Skeletal muscle satellite cell (primary cell): ENCODE data around the gene SLC38A2. TPM values are rescaled to one million over a fixed set of nuclear protein-coding genes. Genes with fewer than 3 reads are reported as not detected.

Experiments
- H3K27me3 ChIP-seq: 2 replicates; pipeline ENCODE4 v1.7.0; 2013; ENCODE audit warnings: low read length; ENCODE audit not compliant: control insufficient read depth, insufficient read depth
- H3K36me3 ChIP-seq: 2 replicates; pipeline ENCODE4 v1.7.0; 2013; ENCODE audit warnings: mild to moderate bottlenecking, control low read depth, low read length; ENCODE audit not compliant: insufficient read depth
- H3K4me1 ChIP-seq: 2 replicates; pipeline ENCODE4 v1.7.0; 2013; ENCODE audit warnings: low read length; ENCODE audit not compliant: control insufficient read depth, insufficient read depth
- H3K4me2 ChIP-seq: 2 replicates; pipeline ENCODE4 v1.7.0; 2013; ENCODE audit warnings: mild to moderate bottlenecking, low read length
- H3K4me3 ChIP-seq: 2 replicates; pipeline ENCODE4 v1.7.0; 2013; ENCODE audit warnings: low read length
- H3K9ac ChIP-seq: 2 replicates; pipeline ENCODE4 v1.7.0; 2013; ENCODE audit warnings: mild to moderate bottlenecking, low read depth, low read length, moderate library complexity
- H3K9me3 ChIP-seq: replicated peaks from 2 replicates; pipeline ENCODE4 v1.7.0; 2013; ENCODE audit warnings: mild to moderate bottlenecking, control low read depth, low read length
- total RNA-seq: library from RNA; depleted of rRNA; stranded (reverse); fragments of >200 nt; gene quantifications from 2 replicates; pipeline ENCODE4 v1.2.3, GENCODE V29; 2012; rRNA removed

Gene SLC38A2
- total RNA-seq, result 329 and 451 TPM in 2 replicates

- Histone ChIP-seq H3K27me3 (no peaks in the 10 kb centered on the region), H3K4me3 (peak within 1 kb of the TSS; percentile 94), H3K9ac (peak within 1 kb of the TSS; percentile 97), H3K9me3 (no peaks in the 10 kb centered on the region), H3K36me3 (peaks cover 42% of the 10 kb centered on the region), H3K4me2 (peak within 1 kb of the TSS; percentile 98), H3K4me1 (peaks cover 18% of the 10 kb centered on the region)
Measured at GRCh38 chr12:46372544-46373300, at the start of gene SLC38A2. Gene SLC38A2, minus strand, starts transcription at chr12:46372773. Its CDS starts 1,480 bp downstream, at chr12:46371293.

DNA sequence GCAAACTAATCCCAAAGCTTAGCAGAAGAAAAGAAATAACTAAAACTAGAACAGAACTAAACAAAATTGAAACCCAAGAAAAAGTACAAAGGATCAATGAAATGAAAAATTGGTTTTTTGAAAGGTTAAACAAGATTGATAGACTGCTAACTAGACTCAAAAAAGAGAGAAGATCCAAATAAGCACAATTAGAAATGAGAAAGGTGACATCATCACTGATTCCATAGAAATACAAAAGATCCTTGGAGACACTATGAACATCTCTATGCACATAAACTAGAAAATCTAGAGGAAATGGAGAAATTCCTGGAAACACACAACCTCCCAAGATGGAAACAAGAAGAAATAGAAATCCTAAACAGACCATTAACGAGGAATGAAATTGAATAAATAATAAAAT lies 47.1 kb upstream of the SLC38A2 start:
- Histone ChIP-seq H3K9ac (no peak overlapping the region), H3K4me3 (no peak overlapping the region), H3K27me3 (no peaks in the 10 kb centered on the region), H3K4me2 (no peak overlapping the region), H3K4me1 (no peaks in the 10 kb centered on the region), H3K9me3 (no peaks in the 10 kb centered on the region), H3K36me3 (no peaks in the 10 kb centered on the region)

- no peak overlapping the region for H3K9ac ChIP-seq
- H3K4me1 ChIP-seq, result no peaks in the 10 kb centered on the region
Measured at GRCh38 chr12:46415552-46415951, 43.0 kb upstream of the SLC38A2 start.

DNA sequence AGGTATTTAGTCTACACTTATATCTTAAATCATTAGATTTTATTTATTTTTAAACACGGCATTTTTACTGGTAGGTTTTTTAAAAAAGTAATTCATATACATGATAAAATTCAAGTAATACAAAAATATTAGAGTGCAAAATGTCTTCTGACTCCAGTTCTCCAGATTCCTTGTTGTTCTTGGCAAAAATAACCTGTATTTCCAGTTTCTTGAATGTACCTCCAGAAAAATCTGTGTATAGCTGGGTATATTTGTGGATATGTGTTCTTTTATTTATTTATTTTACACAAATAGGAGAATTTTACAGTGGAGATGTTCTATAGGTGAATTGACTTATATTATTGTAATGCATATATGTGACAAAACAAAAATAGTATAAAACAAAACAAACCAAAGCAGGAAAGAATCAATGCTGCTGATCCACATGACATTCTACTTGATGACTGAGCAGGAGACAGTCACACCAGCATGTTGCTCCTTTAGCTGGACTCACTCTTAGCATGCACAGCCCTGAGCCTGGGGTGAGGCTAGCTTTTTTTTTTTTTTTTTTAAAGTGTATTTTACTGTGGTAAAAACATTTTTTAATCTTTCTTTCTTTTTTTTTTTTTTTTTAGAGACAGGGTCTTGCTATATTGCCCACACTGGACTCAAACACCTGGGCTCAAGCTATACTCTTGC lies 42.2 kb upstream of the SLC38A2 start:
- Histone ChIP-seq H3K4me3 (no peak overlapping the region), H3K9ac (no peak overlapping the region), H3K9me3 (no peaks in the 10 kb centered on the region), H3K36me3 (no peaks in the 10 kb centered on the region), H3K27me3 (no peaks in the 10 kb centered on the region), H3K4me2 (no peak overlapping the region), H3K4me1 (no peaks in the 10 kb centered on the region)

More at GRCh38 chr12:46415552-46415951, 43.0 kb upstream of the SLC38A2 start:
- H3K27me3 ChIP-seq, result no peaks in the 10 kb centered on the region
- H3K9me3 ChIP-seq, result no peaks in the 10 kb centered on the region
- H3K4me2 ChIP-seq, result no peak overlapping the region
- H3K36me3 ChIP-seq, result no peaks in the 10 kb centered on the region
- H3K4me3 ChIP-seq, result no peak overlapping the region

DNA sequence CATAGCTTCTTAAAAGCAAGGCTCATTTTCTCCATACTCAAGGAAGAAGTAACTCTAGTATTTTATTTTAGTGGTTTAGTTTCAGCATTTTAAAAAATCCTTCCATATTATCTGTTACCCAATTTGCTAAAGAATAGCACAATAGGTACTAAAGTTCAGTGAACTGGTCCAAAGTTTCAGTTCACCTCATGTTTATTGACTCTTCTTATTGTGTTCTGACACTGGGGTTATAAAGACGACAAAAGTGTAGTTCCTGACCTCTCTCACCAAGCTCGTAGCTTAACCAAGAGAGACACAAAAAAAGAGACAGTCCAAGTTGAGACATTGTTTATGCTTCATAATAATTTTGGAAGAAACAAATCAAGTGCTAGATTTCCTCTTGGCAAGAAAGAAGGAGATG lies 40.8 kb upstream of the SLC38A2 start:
- Histone ChIP-seq H3K27me3 (no peaks in the 10 kb centered on the region), H3K4me3 (no peak overlapping the region), H3K36me3 (no peaks in the 10 kb centered on the region), H3K9ac (no peak overlapping the region), H3K4me1 (no peaks in the 10 kb centered on the region), H3K9me3 (no peaks in the 10 kb centered on the region), H3K4me2 (no peak overlapping the region)

- no peaks in the 10 kb centered on the region for H3K27me3 ChIP-seq
- H3K4me1 ChIP-seq, result no peaks in the 10 kb centered on the region
- H3K36me3 ChIP-seq, result no peaks in the 10 kb centered on the region
- no peak overlapping the region for H3K4me2 ChIP-seq
- H3K9me3 ChIP-seq, result no peaks in the 10 kb centered on the region
- H3K9ac ChIP-seq, result no peak overlapping the region
- no peak overlapping the region for H3K4me3 ChIP-seq
Measured at GRCh38 chr12:46412857-46413256, 40.3 kb upstream of the SLC38A2 start.

GRCh38 chr12:46410495-46410894 lies 37.9 kb upstream of the SLC38A2 start:
- no peaks in the 10 kb centered on the region for H3K36me3 ChIP-seq
- H3K4me2 ChIP-seq, result no peak overlapping the region
- H3K9me3 ChIP-seq, result no peaks in the 10 kb centered on the region
- H3K4me1 ChIP-seq, result no peaks in the 10 kb centered on the region
- no peak overlapping the region for H3K4me3 ChIP-seq
- no peaks in the 10 kb centered on the region for H3K27me3 ChIP-seq
- no peak overlapping the region for H3K9ac ChIP-seq

GRCh38 chr12:46409974-46410373 lies 37.4 kb upstream of the SLC38A2 start:
- H3K4me3 ChIP-seq, result no peak overlapping the region
- no peaks in the 10 kb centered on the region for H3K9me3 ChIP-seq

DNA sequence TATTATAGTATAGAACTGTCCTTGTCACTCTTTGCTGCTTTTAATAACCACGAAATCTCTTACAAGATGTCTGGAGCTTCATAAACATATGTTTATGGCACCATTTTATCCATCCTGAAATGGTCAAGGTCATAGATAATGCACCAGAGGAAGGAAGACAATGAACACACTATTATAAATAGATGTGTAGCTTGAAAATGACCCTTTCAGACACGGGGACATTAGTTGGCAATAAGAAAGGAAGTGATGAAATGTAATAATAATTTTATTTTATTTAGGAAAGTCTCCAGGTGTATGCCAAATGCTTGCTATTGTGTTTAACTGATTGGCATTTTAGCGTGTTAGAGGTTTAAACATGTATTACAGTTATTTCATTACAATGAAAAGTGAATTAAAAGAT lies 36.8 kb upstream of the SLC38A2 start:
- Histone ChIP-seq H3K36me3 (no peaks in the 10 kb centered on the region), H3K4me1 (peaks cover 8% of the 10 kb centered on the region), H3K9ac (no peak overlapping the region), H3K9me3 (no peaks in the 10 kb centered on the region), H3K4me3 (no peak overlapping the region), H3K27me3 (no peaks in the 10 kb centered on the region), H3K4me2 (no peak overlapping the region)

More at GRCh38 chr12:46409974-46410373, 37.4 kb upstream of the SLC38A2 start:
- Histone ChIP-seq H3K9ac (no peak overlapping the region), H3K36me3 (no peaks in the 10 kb centered on the region), H3K4me1 (peaks cover 2% of the 10 kb centered on the region), H3K4me2 (no peak overlapping the region), H3K27me3 (no peaks in the 10 kb centered on the region)

DNA sequence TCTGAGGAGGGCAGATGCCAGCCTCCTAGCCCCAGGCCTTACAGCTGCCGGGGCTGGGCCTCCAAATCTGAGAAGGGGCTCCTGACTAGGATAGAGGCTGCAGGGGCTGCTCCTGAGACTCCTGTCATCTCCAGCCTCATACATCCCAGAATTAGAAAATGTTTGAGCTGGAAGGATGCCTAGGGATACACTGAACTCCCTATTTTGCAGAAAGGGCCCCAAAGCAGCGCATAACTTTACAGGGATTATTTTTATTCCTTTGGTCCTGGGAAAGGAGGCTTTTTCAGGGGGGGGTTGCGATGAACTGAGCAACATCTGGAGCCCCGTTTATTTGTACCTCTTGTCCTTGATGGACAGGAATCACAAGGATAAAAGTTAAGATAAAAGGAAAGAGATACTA lies 35.9 kb upstream of the SLC38A2 start:
- Histone ChIP-seq H3K4me1 (peaks cover 17% of the 10 kb centered on the region), H3K9ac (no peak overlapping the region), H3K36me3 (no peaks in the 10 kb centered on the region), H3K4me2 (no peak overlapping the region), H3K27me3 (no peaks in the 10 kb centered on the region), H3K4me3 (no peak overlapping the region), H3K9me3 (no peaks in the 10 kb centered on the region)

GRCh38 chr12:46407361-46407760 lies 34.8 kb upstream of the SLC38A2 start:
- Histone ChIP-seq H3K9me3 (no peaks in the 10 kb centered on the region), H3K36me3 (no peaks in the 10 kb centered on the region), H3K4me3 (no peak overlapping the region), H3K4me2 (no peak overlapping the region), H3K9ac (no peak overlapping the region), H3K4me1 (peaks cover 28% of the 10 kb centered on the region), H3K27me3 (no peaks in the 10 kb centered on the region)
